T-helper 22 cell (primary cell): ENCODE results near the gene MEG3.

Experiments used
- DNase-seq: peaks from one replicate; pipeline ENCODE4 v3.0.0-alpha.2; 2020; ENCODE audit warnings: low read depth

MEG3 gene

GRCh38 chr14:100881211-100882025 lies 55.5 kb downstream of the MEG3 start:
- DNase-seq: no peak

DNA sequence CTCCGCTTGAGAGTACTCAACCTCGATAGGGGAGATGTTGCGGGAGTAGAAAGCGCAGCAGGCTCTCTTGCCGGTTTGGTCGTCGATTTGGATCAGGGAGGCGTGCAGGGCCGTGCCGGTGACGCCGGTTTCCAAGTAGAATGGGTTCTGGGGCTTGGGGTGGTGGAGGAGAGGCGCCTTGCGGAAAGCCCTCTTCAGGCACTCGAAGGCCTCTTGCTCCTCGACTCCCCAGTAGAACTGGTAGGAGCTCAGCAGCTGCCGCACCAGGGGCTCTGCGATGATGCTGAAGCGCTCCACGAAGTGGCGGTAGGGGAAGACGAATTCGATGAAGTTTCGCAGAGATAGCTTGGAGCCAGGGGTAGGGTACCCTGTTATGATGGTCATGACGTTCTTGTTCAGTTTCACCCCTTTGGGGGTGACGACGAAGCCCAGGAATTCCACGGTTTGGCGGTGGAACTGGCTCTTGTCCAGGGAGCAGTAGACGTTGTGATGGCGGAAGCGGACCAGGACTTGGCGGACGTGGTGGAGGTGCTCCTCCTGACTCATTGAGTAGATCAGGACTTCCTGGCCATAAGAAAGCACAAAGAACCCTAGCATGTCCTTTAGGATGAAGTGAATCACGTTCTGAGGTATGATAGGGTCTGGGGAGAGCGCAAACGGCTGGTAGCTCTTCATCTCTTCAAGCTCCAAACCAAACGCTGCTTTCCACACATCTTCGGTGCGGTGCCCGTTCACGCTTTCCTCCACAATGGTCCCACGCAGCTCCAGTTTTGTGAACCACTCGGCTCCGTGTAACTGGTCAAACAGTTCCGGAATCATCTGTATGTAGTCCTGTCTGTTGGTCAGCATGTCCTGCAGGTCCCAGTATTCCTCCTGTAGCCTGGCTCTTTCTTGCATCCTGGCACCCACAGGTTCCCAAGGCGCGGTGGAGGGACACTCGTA lies 56.4 kb downstream of the MEG3 start:
- DNase-seq: no peak

DNA sequence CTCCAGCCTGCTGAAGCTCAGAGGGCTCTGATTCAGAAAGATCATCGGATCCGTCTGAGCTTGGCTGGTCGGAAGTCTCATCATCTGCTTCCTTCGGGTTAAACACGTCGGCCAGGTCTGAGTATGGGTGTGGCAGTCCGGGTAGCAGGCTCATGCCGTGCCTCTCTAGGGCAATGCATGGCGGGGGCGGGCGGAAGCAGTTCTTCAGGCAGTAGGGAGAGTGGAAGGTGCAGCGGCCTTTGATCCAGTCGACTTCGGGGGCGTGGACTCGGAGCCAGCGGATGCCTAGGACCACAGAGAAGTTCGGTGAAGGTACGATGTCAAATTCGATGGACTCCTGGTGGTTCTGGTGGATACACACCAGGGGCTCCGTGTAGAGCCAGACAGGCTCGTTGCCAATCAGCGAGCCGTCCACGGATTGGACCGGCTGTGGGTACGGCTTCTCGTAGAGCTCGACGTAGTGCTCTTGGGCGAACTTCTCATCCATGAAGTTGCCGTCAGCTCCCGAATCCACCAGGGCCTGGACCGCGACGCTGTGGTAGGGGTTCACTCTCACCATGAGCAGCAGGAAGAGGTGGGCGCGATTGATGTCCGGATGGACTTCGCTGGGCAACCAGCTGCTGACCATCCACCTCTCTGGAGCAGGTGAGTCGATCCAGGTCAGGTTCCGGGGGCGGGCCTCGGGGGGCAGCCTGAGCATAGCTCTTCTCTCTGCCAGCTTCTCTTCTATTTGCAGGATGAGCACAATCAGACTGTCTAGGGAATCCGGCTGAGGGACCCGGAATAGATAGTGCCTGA lies 57.3 kb downstream of the MEG3 start:
- DNase-seq: no peak

GRCh38 chr14:100883789-100884101 lies 57.8 kb downstream of the MEG3 start:
- no peak for DNase-seq

DNA sequence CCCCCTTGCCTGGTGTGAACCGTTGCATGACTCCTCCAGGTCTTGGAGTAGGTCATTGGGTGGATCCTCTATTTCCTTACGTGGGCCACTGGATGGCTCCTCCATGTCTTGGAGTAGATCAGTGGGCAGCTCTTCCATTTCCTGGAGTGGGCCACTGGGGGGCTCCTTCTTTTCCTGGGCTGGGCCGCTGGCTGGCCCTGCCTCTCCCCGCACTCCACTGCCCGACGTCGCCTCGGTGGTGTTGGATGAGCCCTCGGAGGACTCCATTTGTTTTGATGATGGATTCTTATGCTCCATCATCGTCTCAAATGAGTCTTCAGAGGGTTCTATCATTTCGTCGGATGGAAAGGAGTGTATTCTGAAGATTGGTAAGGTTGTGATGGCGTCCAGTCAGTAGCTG lies 58.5 kb downstream of the MEG3 start:
- no peak for DNase-seq

DNA sequence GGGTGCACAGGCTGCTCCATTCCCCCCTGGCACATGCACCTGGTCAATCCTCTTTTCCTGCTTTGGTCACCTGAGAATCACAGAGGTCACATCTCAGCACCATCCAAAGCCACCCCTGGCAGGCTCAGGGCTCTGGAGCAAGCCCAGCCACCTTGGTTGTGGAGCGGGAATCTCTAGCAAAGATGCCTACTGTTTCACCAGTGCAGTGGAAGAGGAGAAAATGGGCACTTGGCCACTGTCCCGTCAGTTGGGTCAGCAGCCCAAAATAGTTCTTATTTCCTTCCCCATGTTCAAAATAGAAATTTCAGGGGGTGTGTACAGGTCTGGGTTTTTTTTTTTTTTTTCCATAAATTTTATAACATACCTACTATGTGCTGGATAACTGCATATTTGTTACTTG lies 59.3 kb downstream of the MEG3 start:
- no peak for DNase-seq

DNA sequence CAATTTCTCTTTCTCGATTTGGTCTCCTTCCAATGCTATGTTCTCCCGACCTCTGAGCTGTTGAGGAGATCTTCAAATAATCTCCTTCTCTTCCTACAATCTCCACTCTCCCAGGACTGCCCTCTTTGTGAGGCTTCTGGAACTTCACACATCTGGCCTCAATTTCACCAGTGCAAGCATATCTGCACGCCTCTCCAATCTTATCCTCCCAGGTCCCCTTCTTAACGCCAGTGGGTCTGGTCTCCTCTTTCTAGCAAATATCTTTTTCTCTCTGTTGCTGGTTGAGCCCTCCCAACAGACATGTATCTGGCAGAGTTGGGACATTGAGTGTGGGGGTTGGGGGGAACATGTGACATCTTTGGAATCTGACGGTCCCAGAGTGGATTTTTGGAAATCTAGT lies 59.7 kb downstream of the MEG3 start:
- DNase-seq: no peak

DNA sequence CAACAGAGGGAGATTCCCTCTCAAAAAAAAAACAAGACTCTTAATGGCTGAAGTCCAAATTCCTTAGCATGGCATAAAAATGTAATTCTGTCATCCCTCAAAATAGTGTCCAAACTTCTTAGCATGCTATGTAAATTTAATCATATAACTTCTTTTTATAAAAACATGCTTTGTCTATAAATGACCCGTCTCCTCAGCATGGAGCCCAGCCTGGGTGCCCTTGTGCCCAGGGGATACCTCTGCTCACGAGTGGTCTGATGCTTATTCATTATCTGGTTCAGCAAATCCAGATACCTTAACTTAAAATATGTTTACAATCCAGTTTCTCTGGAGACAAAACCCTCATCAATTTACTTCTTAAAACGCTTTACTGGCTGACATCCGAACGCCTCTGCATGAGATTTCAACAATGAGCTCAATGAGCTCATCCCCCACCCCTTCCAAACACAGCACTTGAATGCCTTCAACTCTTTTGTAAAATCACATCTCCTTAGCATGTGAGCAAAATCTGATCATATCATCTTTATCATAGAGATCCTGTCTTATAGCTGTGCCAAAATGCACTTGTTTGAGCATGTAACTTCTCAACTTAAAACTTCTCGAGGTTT lies 61.9 kb downstream of the MEG3 start:
- no peak for DNase-seq

DNA sequence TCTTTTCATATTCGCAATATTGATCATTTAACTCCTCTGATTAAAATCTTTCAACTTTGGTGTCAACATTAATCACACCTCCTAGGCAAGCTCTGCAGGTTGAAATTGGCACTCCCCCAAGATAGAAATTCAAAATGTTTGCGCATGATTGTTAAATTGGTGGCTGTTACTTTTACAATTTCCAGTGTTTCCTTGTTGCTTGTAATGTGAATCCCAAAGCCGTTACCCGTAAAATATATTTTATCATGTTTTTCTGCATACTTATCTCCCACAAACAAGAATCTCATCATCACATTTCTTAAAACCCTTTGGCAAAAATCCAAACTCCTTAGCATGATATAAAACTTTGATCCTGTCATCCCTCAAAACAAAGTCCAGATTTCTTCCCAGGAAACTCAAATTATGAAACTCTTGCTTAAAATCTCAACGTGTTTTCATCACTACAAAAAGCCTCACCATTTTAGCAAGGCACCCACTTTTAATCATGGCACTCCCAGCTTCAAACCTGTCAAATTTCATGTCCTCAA lies 62.9 kb downstream of the MEG3 start:
- no peak for DNase-seq

GRCh38 chr14:100889641-100890040 lies 63.7 kb downstream of the MEG3 start:
- DNase-seq: no peak

DNA sequence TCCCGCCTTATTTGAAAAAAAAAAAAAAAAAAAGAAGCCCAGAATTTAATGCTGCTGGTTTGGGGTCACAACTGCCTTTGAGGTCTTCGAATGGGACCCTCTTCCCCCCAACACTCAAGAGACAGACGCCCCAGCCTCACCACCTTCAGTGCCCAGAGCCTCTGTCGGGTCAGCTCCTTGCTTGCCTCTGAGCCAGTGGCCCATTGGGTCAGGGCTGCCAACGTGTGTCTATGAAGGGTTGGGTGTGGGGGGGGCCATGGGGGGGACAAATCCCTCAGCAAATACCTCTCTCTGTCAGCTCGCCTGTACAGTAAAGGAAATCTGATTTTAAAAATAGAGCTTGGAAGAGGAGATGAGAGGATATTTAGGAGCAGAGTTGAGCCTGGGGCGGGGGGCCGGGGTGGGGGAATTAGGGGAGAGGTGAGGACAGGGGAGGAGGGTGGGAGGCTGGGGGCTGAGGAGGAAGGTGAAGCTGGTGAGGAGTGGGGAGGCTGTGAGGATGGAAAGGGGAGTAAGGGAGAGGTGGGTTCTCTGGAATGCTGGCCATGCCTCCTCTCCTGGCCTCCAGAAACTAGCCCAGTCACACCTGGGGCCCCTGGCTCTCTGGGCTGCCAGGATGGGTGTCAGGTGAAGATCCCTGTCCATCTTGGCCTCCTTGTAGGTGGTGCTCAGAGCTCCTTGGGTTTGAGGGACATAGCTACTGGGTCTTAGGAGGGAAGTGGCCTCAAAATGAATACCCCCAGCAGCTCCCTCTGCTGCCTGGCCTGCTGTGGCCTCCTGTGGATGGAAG lies 64.3 kb downstream of the MEG3 start:
- no peak for DNase-seq

- no peak for DNase-seq
Observed at GRCh38 chr14:100891051-100891450, 65.1 kb downstream of the MEG3 start.

DNA sequence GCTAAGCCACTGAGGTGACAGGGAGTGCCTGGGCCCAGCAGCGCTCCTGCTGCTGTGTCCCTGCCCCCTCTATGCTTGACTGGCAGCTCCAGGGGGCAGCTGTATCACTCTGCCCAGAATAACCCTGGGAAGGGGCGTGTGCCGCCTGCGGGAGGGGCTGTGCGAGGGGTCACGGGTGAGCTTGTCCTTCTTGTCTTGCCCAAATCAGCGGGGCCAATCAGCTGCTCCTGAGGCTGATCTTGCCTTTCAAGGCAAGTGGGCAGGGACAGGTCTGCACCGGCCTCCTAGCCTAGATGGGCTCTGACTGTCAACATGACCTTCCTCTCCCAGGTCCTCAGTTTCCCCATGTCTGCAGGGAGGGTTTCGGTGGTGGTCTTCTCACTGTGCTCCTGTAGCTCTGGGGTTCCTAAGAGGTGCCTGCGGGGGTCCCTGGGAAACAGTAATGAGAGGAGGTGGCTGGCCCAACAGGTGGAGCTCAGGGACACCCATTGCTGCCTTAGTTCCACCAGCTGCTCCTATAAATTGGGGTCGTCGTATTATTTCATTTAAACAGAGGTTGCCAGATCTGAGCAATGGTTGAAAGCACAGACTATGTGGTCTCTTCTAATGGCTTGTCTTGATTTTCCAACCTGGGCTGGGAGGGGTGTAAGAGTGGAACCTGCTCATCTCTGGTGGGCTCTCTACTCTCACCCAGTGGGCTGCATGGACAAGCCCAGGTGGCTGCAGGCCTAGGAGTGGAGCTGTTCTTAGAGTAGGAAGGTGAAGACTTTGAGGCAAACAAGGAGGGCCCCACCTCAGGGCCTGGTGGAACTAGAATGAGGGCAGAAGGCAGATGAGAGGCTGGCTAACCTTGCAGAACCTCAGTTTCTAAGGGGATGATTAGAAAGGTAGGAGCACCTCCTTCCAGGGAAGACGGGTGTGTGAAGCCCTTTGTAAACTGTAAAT lies 65.9 kb downstream of the MEG3 start:
- DNase-seq: no peak

DNA sequence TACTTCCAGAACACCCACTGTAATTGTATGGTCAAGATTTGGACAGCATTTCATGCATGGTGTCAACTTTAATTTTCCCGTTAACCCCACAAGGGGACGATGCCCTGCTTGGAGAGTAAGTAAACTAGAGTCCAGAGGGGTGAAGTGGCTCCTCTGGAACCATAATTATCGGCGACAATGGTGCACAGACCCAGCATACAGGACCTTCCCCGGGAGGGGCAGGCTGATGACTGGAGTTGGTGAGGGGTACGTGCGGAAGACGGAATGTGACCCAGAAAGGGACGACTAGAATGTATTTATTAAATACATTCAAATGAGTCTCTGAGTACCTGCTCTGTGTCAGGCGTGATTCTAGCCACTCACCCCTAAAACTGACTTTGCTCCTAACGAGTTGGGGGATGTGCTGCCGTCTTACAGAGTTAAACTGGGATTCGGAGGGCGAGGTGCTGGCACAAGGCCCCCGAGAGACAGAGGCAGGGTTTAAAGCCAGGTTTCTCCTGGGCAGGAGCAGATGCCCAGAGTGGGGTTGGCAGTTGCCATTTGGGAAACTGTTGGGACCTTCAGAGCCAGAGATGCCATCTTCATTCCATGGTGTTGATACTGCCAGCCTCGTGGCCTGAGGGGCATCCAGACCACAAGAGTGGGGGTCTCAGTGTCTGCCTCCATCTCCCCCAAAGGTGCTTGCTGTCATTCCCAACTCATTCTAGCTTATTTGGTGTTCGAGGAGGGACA lies 66.7 kb downstream of the MEG3 start:
- DNase-seq: no peak

- DNase-seq: no peak
Observed at GRCh38 chr14:100893228-100893601, 67.3 kb downstream of the MEG3 start.

- no peak for DNase-seq
Observed at GRCh38 chr14:100893760-100894159, 67.8 kb downstream of the MEG3 start.

DNA sequence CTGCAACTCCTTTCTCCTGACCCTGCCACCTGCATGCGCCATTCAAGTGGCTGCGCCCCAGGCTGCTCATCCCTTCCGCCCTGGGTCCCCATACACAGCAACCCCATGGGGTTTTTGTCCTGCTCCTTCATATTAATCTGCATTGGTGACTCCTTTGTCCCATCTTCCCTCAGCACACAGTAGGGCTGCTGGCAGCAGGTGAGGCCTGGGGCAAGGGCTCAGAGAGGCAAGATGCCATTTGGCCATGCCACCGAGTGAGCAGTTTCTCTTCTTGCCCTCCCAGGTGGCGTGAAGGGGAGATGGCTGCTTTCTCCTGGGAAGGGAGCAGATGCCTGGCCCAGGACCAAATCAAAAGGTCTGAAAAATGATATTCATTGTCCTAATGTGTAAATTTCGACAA lies 68.5 kb downstream of the MEG3 start:
- DNase-seq: no peak

DNA sequence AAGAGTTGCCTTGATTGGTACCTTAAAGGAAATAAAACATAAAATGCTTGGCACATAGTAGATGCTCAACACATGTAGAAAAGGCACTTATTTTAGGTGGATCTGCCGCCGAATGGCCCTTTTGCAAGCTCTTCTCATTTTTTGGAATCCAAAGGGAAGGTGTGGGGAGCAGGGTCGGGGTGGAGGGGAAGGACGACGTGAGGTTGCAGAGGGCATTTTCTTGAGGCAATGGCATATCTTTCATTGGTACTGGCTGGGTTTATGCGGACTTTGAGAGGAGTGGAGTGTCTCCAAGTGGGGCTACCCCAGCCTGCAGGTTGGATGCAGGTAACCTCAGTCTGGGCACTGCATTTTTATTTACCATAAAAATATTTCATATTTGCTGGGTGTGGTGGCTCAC lies 69.5 kb downstream of the MEG3 start:
- DNase-seq: no peak

DNA sequence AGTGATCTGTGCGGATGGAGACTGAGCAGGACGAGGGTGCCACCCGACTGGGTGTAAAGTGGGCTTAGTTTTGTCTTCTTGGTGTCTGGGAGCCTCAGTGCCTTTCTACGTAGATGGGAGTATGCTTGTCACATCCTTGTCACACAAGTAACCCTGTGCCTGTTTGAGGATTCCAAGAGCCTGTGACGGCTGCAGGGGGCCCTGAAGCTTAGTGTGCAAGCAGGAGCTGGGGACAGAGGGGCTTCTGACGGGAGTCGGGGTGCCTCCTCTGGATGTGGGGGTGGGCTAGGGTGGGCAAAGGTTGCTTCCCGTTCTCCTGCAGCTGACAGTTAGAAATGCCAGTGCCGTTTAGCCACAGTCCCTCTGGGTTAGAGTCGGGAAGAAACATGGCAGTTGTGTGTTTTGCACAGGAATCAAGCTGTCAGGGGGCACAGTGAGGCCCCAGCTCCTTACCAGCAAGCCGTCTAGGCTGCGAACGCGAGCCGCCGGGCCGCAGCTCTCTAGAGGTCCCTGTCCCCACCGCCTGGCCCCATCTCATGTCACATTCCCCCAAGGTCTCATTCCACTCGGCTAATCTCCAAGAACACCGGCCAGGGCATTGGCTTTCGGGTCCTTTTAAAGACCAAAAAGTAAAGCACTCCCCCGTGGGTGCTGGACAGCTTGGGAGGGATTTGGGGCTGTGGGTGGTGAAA lies 70.6 kb downstream of the MEG3 start:
- DNase-seq: no peak
